HUES64 (cell line): ENCODE results near the gene COL20A1.

ENCODE experiments used
- H3K27ac ChIP-seq: 2 replicates; pipeline ENCODE4 v1.7.0; 2013; ENCODE audit warnings: low read depth, low read length, inconsistent platforms
- H3K27me3 ChIP-seq: 2 replicates; pipeline ENCODE4 v1.6.1; 2013; ENCODE audit warnings: mild to moderate bottlenecking, low read length; ENCODE audit not compliant: insufficient read depth
- H3K36me3 ChIP-seq: 2 replicates; pipeline ENCODE4 v1.6.1; 2013; ENCODE audit warnings: mild to moderate bottlenecking, low read length; ENCODE audit not compliant: insufficient read depth
- H3K4me1 ChIP-seq: 2 replicates; pipeline ENCODE4 v1.6.1; 2013; ENCODE audit warnings: mild to moderate bottlenecking, low read length, moderate library complexity; ENCODE audit not compliant: insufficient read depth
- H3K4me3 ChIP-seq: 2 replicates; pipeline ENCODE4 v1.5.1; 2013; ENCODE audit warnings: mild to moderate bottlenecking, low read length, moderate library complexity
- H3K9ac ChIP-seq: 2 replicates; pipeline ENCODE4 v1.6.1; 2013; ENCODE audit warnings: mild to moderate bottlenecking, low read depth, low read length
- H3K9me3 ChIP-seq: 2 replicates; pipeline ENCODE4 v1.6.1; 2013; ENCODE audit warnings: low read depth, low read length; ENCODE audit not compliant: insufficient read depth
- WGBS: fragments of 150-250, 120-280 bp; methylation state at CpG from one replicate; pipeline ENCODE4 v1.1.7; 2013; ENCODE audit warnings: missing lambda C conversion rate; 5-methylcytosine and 5-hydroxymethylcytosine counted together

Gene COL20A1

DNA sequence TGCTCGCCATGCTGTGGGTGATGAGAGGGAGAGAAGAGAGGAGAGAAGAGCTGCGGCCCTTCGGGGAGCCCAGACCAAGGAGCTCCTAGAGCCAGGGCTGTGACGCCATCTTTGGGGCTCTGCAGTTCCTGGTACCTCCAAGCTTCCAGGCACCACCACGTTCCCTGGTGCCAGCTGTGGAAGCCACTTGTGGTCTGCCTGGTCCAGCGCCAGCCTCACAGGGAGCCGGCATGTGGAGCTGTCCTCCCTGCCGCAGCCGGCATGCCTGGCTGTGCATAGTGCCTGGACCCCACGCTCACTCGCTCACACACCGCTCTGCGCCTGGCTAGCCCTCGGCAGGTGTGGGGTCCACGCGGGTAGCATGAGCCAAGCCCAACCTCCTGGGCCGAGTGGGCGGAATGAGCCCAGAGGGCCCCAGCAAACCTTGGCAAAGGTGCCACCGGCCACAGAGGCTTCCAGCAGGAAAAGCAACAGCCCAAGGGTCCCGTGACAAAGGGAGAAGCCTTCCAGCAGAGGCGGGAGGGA lies 87.4 kb downstream of the COL20A1 start:
- no peaks in the 10 kb centered on the region for H3K27me3 ChIP-seq
- peaks cover 2% of the 10 kb centered on the region; the same call in 1 of the 2 replicates for H3K9me3 ChIP-seq
- H3K9ac ChIP-seq, result no peak overlapping the region
- peaks cover 11% of the 10 kb centered on the region; the same call in 1 of the 2 replicates for H3K4me1 ChIP-seq
- no peaks in the 10 kb centered on the region for H3K36me3 ChIP-seq
- no peak overlapping the region for H3K4me3 ChIP-seq
- H3K27ac ChIP-seq, result no peak overlapping the region
- WGBS, result 94% methylated on average over 21 of the region's 21 CpGs

- no peak overlapping the region for H3K27ac ChIP-seq
- no peaks in the 10 kb centered on the region for H3K27me3 ChIP-seq
- 27% methylated on average over 22 of the region's 22 CpGs for WGBS
- H3K4me3 ChIP-seq, result no peak overlapping the region
- peaks cover 10% of the 10 kb centered on the region; the same call in 1 of the 2 replicates for H3K9me3 ChIP-seq
- H3K36me3 ChIP-seq, result no peaks in the 10 kb centered on the region
- peaks cover 11% of the 10 kb centered on the region; the same call in 1 of the 2 replicates for H3K4me1 ChIP-seq
- H3K9ac ChIP-seq, result no peak overlapping the region
These were observed 88.9 kb downstream of the COL20A1 start for GRCh38 chr20:63381781-63382431.

GRCh38 chr20:63382551-63383300 lies 89.7 kb downstream of the COL20A1 start:
- no peak overlapping the region for H3K27ac ChIP-seq
- peaks cover 5% of the 10 kb centered on the region; the same call in 1 of the 2 replicates for H3K4me1 ChIP-seq
- 89% methylated on average over 17 of the region's 17 CpGs for WGBS
- peaks cover 17% of the 10 kb centered on the region for H3K9me3 ChIP-seq
- no peaks in the 10 kb centered on the region for H3K27me3 ChIP-seq
- H3K36me3 ChIP-seq, result no peaks in the 10 kb centered on the region
- H3K9ac ChIP-seq, result no peak overlapping the region
- no peak overlapping the region for H3K4me3 ChIP-seq

- no peak overlapping the region for H3K4me3 ChIP-seq
- no peaks in the 10 kb centered on the region for H3K27me3 ChIP-seq
- 65% methylated on average over 11 of the region's 11 CpGs for WGBS
- no peak overlapping the region for H3K27ac ChIP-seq
- H3K36me3 ChIP-seq, result no peaks in the 10 kb centered on the region
- H3K9me3 ChIP-seq, result peaks cover 22% of the 10 kb centered on the region
- no peaks in the 10 kb centered on the region for H3K4me1 ChIP-seq
- H3K9ac ChIP-seq, result no peak overlapping the region
These were observed 90.6 kb downstream of the COL20A1 start for GRCh38 chr20:63383556-63383955.

GRCh38 chr20:63384336-63384735 lies 91.3 kb downstream of the COL20A1 start:
- H3K9me3 ChIP-seq, result peaks cover 22% of the 10 kb centered on the region
- no peaks in the 10 kb centered on the region for H3K36me3 ChIP-seq
- H3K27ac ChIP-seq, result no peak overlapping the region
- no peaks in the 10 kb centered on the region for H3K4me1 ChIP-seq
- no peaks in the 10 kb centered on the region for H3K27me3 ChIP-seq
- H3K4me3 ChIP-seq, result no peak overlapping the region
- WGBS, result 91% methylated on average over 18 of the region's 18 CpGs
- H3K9ac ChIP-seq, result no peak overlapping the region
